ENCODE measurements around the gene EGFL7. TPM values are rescaled to one million over a fixed set of nuclear protein-coding genes. Genes with fewer than 3 reads are reported as not detected.
"Not testable (repeated sequence)": the region's sequence is repeated elsewhere in the genome, so short reads cannot be mapped to it uniquely, and the experiment has no call there.

EGFL7 gene
- total RNA-seq, 1 donor from 2014 or later = 2.8 TPM

- DNase-seq (ENCODE audit: low spot score) = no peak
- peaks cover 22% of the 10 kb centered on the region for H3K27me3 Mint-ChIP-seq (ENCODE audit: low read depth)
- no peaks in the 10 kb centered on the region for H3K9me3 Mint-ChIP-seq
- no peak overlapping the region for H3K27ac Mint-ChIP-seq
- intact Hi-C loops (cut with micrococcal nuclease) = no loop called here
- H3K36me3 Mint-ChIP-seq (ENCODE audit: low read depth) = no peaks in the 10 kb centered on the region
- no peak overlapping the region for H3K4me3 Mint-ChIP-seq (ENCODE audit: low read depth)
- peaks cover 2% of the 10 kb centered on the region for H3K4me1 Mint-ChIP-seq (ENCODE audit: low read depth)
Measured at GRCh38 chr9:136707849-136708517, 45.3 kb downstream of the EGFL7 start.

GRCh38 chr9:136709454-136710109, 46.9 kb downstream of the EGFL7 start:
- Mint-ChIP-seq H3K27ac (no peak overlapping the region), H3K4me3 (ENCODE audit: low read depth) (no peak overlapping the region), H3K36me3 (ENCODE audit: low read depth) (no peaks in the 10 kb centered on the region), H3K27me3 (ENCODE audit: low read depth) (peaks cover 28% of the 10 kb centered on the region), H3K9me3 (no peaks in the 10 kb centered on the region), H3K4me1 (ENCODE audit: low read depth) (no peaks in the 10 kb centered on the region)
- intact Hi-C loops (cut with micrococcal nuclease) = no loop called here
- no peak for DNase-seq (ENCODE audit: low spot score)

GRCh38 chr9:136710543-136710942, 47.8 kb downstream of the EGFL7 start:
- Mint-ChIP-seq H3K27me3 (ENCODE audit: low read depth) (peaks cover 24% of the 10 kb centered on the region), H3K4me1 (ENCODE audit: low read depth) (no peaks in the 10 kb centered on the region), H3K27ac (no peak overlapping the region), H3K36me3 (ENCODE audit: low read depth) (no peaks in the 10 kb centered on the region), H3K4me3 (ENCODE audit: low read depth) (no peak overlapping the region), H3K9me3 (no peaks in the 10 kb centered on the region)
- intact Hi-C loops (cut with micrococcal nuclease) = no loop called here
- DNase-seq (ENCODE audit: low spot score) = no peak

GRCh38 chr9:136711219-136711648, 48.5 kb downstream of the EGFL7 start:
- H3K9me3 Mint-ChIP-seq; intact Hi-C loops (cut with micrococcal nuclease); H3K4me1 Mint-ChIP-seq (ENCODE audit: low read depth); H3K36me3 Mint-ChIP-seq (ENCODE audit: low read depth); H3K27ac Mint-ChIP-seq; DNase-seq (ENCODE audit: low spot score): not testable (repeated sequence)
- Mint-ChIP-seq H3K27me3 (ENCODE audit: low read depth) (peaks cover 25% of the 10 kb centered on the region), H3K4me3 (ENCODE audit: low read depth) (peak overlapping the region; percentile 61)

GRCh38 chr9:136711751-136712689, 49.3 kb downstream of the EGFL7 start, which contains the start of gene DIPK1B:
TSS of gene DIPK1B (plus strand) at chr9:136712572. CDS start at chr9:136712666, 94 bp downstream.
- no peak for DNase-seq (ENCODE audit: low spot score)
- H3K4me3 Mint-ChIP-seq (ENCODE audit: low read depth) = peak within 1 kb of the TSS; percentile 56
- intact Hi-C loops (cut with micrococcal nuclease) = no loop called here
- H3K27ac Mint-ChIP-seq = no peak within 1 kb of the TSS
- H3K36me3 Mint-ChIP-seq (ENCODE audit: low read depth) = no peaks in the 10 kb centered on the region
- no peaks in the 10 kb centered on the region for H3K4me1 Mint-ChIP-seq (ENCODE audit: low read depth)
- H3K9me3 Mint-ChIP-seq = no peaks in the 10 kb centered on the region
- H3K27me3 Mint-ChIP-seq (ENCODE audit: low read depth) = peaks cover 25% of the 10 kb centered on the region

- Mint-ChIP-seq H3K27ac (no peak overlapping the region), H3K9me3 (no peaks in the 10 kb centered on the region), H3K4me3 (ENCODE audit: low read depth) (peak overlapping the region; percentile 39), H3K4me1 (ENCODE audit: low read depth) (no peaks in the 10 kb centered on the region), H3K27me3 (ENCODE audit: low read depth) (peaks cover 25% of the 10 kb centered on the region), H3K36me3 (ENCODE audit: low read depth) (no peaks in the 10 kb centered on the region)
- intact Hi-C loops (cut with micrococcal nuclease) = no loop called here
- DNase-seq (ENCODE audit: low spot score) = no peak
Measured at GRCh38 chr9:136712690-136713544, 50.2 kb downstream of the EGFL7 start.

GRCh38 chr9:136713550-136713949, 50.8 kb downstream of the EGFL7 start:
- intact Hi-C loops (cut with micrococcal nuclease) = no loop called here
- H3K36me3 Mint-ChIP-seq (ENCODE audit: low read depth) = no peaks in the 10 kb centered on the region
- H3K4me3 Mint-ChIP-seq (ENCODE audit: low read depth) = peak overlapping the region; percentile 39
- no peak for DNase-seq (ENCODE audit: low spot score)
- no peak overlapping the region for H3K27ac Mint-ChIP-seq
- H3K4me1 Mint-ChIP-seq (ENCODE audit: low read depth) = no peaks in the 10 kb centered on the region
- peaks cover 25% of the 10 kb centered on the region for H3K27me3 Mint-ChIP-seq (ENCODE audit: low read depth)
- H3K9me3 Mint-ChIP-seq = no peaks in the 10 kb centered on the region

GRCh38 chr9:136714096-136714892, 51.6 kb downstream of the EGFL7 start:
- DNase-seq (ENCODE audit: low spot score) = no peak
- H3K9me3 Mint-ChIP-seq = no peaks in the 10 kb centered on the region
- H3K4me3 Mint-ChIP-seq (ENCODE audit: low read depth) = no peak overlapping the region
- no peak overlapping the region for H3K27ac Mint-ChIP-seq
- H3K36me3 Mint-ChIP-seq (ENCODE audit: low read depth) = no peaks in the 10 kb centered on the region
- peaks cover 1% of the 10 kb centered on the region for H3K4me1 Mint-ChIP-seq (ENCODE audit: low read depth)
- intact Hi-C loops (cut with micrococcal nuclease) = no loop called here
- peaks cover 25% of the 10 kb centered on the region for H3K27me3 Mint-ChIP-seq (ENCODE audit: low read depth)

GRCh38 chr9:136714893-136715274, 52.2 kb downstream of the EGFL7 start:
- DNase-seq (ENCODE audit: low spot score) = no peak
- Mint-ChIP-seq H3K4me1 (ENCODE audit: low read depth) (peaks cover 1% of the 10 kb centered on the region), H3K27me3 (ENCODE audit: low read depth) (peaks cover 25% of the 10 kb centered on the region), H3K9me3 (no peaks in the 10 kb centered on the region), H3K27ac (no peak overlapping the region), H3K36me3 (ENCODE audit: low read depth) (no peaks in the 10 kb centered on the region), H3K4me3 (ENCODE audit: low read depth) (no peak overlapping the region)
- intact Hi-C loops (cut with micrococcal nuclease) = no loop called here

GRCh38 chr9:136717399-136717798, 54.7 kb downstream of the EGFL7 start:
- Mint-ChIP-seq H3K36me3 (ENCODE audit: low read depth) (no peaks in the 10 kb centered on the region), H3K27me3 (ENCODE audit: low read depth) (peaks cover 10% of the 10 kb centered on the region), H3K27ac (no peak overlapping the region), H3K9me3 (no peaks in the 10 kb centered on the region), H3K4me1 (ENCODE audit: low read depth) (peaks cover 1% of the 10 kb centered on the region), H3K4me3 (ENCODE audit: low read depth) (no peak overlapping the region)
- no peak for DNase-seq (ENCODE audit: low spot score)
- intact Hi-C loops (cut with micrococcal nuclease) = no loop called here

- Mint-ChIP-seq H3K4me3 (ENCODE audit: low read depth) (no peak overlapping the region), H3K9me3 (no peaks in the 10 kb centered on the region), H3K4me1 (ENCODE audit: low read depth) (peaks cover 1% of the 10 kb centered on the region), H3K27ac (no peak overlapping the region), H3K36me3 (ENCODE audit: low read depth) (peaks cover 4% of the 10 kb centered on the region), H3K27me3 (ENCODE audit: low read depth) (peaks cover 6% of the 10 kb centered on the region)
- intact Hi-C loops (cut with micrococcal nuclease) = no loop called here
- no peak for DNase-seq (ENCODE audit: low spot score)
Measured at GRCh38 chr9:136718345-136719194, 55.9 kb downstream of the EGFL7 start.

All from activated T-helper 2 cell treated with anti-CD3 and anti-CD28 coated beads, Interferon-gamma antibody, Interleukin-2, Interleukin-4, amounts not matched to agents 10 μg/mL and 5 μg/mL and 100 μg/mL, durations not matched to agents 14 hours and 24 hours and 36 hours (primary cell).